MCF 10A (cell line): ENCODE results near the gene LIAS. TPM values are rescaled to one million over a fixed set of nuclear protein-coding genes. Genes with fewer than 3 reads are reported as not detected.

Source experiments
- BruUV-seq: library from RNA; stranded (reverse); fragments of 400-500 nt; replicated peaks from 2 replicates; lab custom pipeline; 2021; lab: Mats Ljungman, UMichigan
- CTCF ChIA-PET: fragments of 300-600 bp; sonication (Branson Sonifier 250); formaldehyde crosslinking; extraction: SDS; loops from one replicate; lab custom pipeline; 2021; ENCODE audit warnings: antibody characterized with exemption, inconsistent platforms; lab: Yijun Ruan, JAX
- POLR2A ChIA-PET: fragments of 300-600, 350-650 bp; sonication (Branson Sonifier 250); formaldehyde crosslinking; extraction: SDS; loops from one replicate; lab custom pipeline; 2020; ENCODE audit warnings: antibody characterized with exemption, inconsistent platforms; lab: Yijun Ruan, JAX
- DNase-seq: peaks from one replicate; pipeline ENCODE4 v3.0.0-alpha.2; 2018; ENCODE audit not compliant: unreplicated experiment
- H3K27ac Mint-ChIP-seq: one replicate; pipeline ENCODE4 v1.8.0; 2022; ENCODE audit warnings: mild to moderate bottlenecking, low read depth, mixed read lengths; ENCODE audit not compliant: unreplicated experiment
- H3K27me3 Mint-ChIP-seq: one replicate; pipeline ENCODE4 v1.8.0; 2022; ENCODE audit warnings: mixed read lengths; ENCODE audit not compliant: insufficient read depth, unreplicated experiment
- H3K36me3 Mint-ChIP-seq: one replicate; pipeline ENCODE4 v1.8.0; 2022; ENCODE audit warnings: mild to moderate bottlenecking, moderate library complexity, mixed read lengths; ENCODE audit not compliant: insufficient read depth, unreplicated experiment
- H3K4me1 Mint-ChIP-seq: one replicate; pipeline ENCODE4 v1.8.0; 2022; ENCODE audit warnings: mixed read lengths; ENCODE audit not compliant: insufficient read depth, unreplicated experiment
- H3K4me3 Mint-ChIP-seq: one replicate; pipeline ENCODE4 v1.8.0; 2022; ENCODE audit warnings: mild to moderate bottlenecking, moderate library complexity, mixed read lengths; ENCODE audit not compliant: unreplicated experiment
- H3K9me3 Mint-ChIP-seq: one replicate; pipeline ENCODE4 v1.8.0; 2022; ENCODE audit warnings: mixed read lengths; ENCODE audit not compliant: unreplicated experiment
- intact Hi-C: fragments of 100-400 bp; cut with micrococcal nuclease; formaldehyde crosslinking; loops from 2 replicates; pipeline ENCODE4 v1.14.1; 2022
- total RNA-seq: library from RNA; stranded (reverse); gene quantifications from 2 replicates; pipeline ENCODE4 v1.2.3, GENCODE V29; 2022
- TF ChIP-seq, protein P1 (sequence below): fragments of 200-600 bp; IDR thresholded peaks from one replicate; pipeline ENCODE4 v1.8.0; 2022; ENCODE audit warnings: antibody characterized with exemption, mild to moderate bottlenecking; ENCODE audit not compliant: unreplicated experiment

LIAS gene
- total RNA-seq, 1 experiment from 2014 or later, result 24.6 TPM

- Mint-ChIP-seq H3K4me1 (peaks cover 8% of the 10 kb centered on the region), H3K27me3 (no peaks in the 10 kb centered on the region), H3K36me3 (peaks cover 57% of the 10 kb centered on the region), H3K27ac (no peak overlapping the region), H3K4me3 (no peak overlapping the region), H3K9me3 (no peaks in the 10 kb centered on the region)
- TF ChIP-seq, protein P1, sequence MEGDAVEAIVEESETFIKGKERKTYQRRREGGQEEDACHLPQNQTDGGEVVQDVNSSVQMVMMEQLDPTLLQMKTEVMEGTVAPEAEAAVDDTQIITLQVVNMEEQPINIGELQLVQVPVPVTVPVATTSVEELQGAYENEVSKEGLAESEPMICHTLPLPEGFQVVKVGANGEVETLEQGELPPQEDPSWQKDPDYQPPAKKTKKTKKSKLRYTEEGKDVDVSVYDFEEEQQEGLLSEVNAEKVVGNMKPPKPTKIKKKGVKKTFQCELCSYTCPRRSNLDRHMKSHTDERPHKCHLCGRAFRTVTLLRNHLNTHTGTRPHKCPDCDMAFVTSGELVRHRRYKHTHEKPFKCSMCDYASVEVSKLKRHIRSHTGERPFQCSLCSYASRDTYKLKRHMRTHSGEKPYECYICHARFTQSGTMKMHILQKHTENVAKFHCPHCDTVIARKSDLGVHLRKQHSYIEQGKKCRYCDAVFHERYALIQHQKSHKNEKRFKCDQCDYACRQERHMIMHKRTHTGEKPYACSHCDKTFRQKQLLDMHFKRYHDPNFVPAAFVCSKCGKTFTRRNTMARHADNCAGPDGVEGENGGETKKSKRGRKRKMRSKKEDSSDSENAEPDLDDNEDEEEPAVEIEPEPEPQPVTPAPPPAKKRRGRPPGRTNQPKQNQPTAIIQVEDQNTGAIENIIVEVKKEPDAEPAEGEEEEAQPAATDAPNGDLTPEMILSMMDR, result no peak
- intact Hi-C loops, result no loop called here
- BruUV-seq, result no TSS peak
- ChIA-PET POLR2A (interaction anchor here (0.5 kb wide), 1 partner anchor 222 kb away, joined by 3 read pairs; no protein-coding TSS in a partner anchor), CTCF (interaction anchor here (0.6 kb wide), 1 partner anchor 211 kb away, joined by 3 read pairs; no protein-coding TSS in a partner anchor)
- no peak for DNase-seq
These were observed 17.5 kb downstream of the LIAS start for GRCh38 chr4:39476187-39476895.

DNA sequence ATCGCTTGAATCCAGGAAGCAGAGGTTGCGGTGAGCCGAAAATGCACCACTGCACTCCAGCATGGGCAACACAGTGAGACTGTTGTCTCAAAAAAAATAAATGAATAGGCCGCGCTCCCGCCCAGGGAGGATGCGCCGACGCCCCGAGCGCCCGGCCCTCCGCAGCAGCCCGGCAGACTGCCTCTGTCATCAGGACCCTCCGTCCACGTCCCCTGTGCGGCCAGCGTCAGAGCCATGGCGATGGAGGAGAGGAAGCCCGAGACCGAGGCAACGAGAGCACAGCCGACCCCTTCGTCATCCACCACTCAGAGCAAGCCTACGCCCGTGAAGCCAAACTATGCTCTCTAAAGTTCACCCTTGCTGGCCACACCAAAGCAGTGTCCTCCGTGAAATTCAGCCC, 21.4 kb downstream of the LIAS start:
- Mint-ChIP-seq H3K27ac (no peak overlapping the region), H3K4me1 (no peaks in the 10 kb centered on the region), H3K27me3 (no peaks in the 10 kb centered on the region), H3K36me3 (peaks cover 25% of the 10 kb centered on the region), H3K9me3 (no peaks in the 10 kb centered on the region), H3K4me3 (no peak overlapping the region)
- no TSS peak for BruUV-seq
- DNase-seq, result no peak
- TF ChIP-seq, protein P1, result no peak
- intact Hi-C loops, result no loop called here
- POLR2A ChIA-PET, result interaction anchor here (1.1 kb wide), 1 partner anchor 22 kb away, joined by 3 read pairs; no protein-coding TSS in a partner anchor
- CTCF ChIA-PET, result no interaction called here

- intact Hi-C loops, result no loop called here
- TF ChIP-seq, protein P1, result no peak
- H3K4me3 Mint-ChIP-seq, result no peak overlapping the region
- DNase-seq, result no peak
- H3K27ac Mint-ChIP-seq, result no peak overlapping the region
- CTCF ChIA-PET, result interaction anchor here (0.7 kb wide), 2 partner anchors 21 to 111 kb away, joined by 3 read pairs; no protein-coding TSS in a partner anchor
- peaks cover 18% of the 10 kb centered on the region for H3K36me3 Mint-ChIP-seq
- POLR2A ChIA-PET, result interaction anchor here (1.1 kb wide), 1 partner anchor 23 kb away, joined by 3 read pairs; no protein-coding TSS in a partner anchor
- no peaks in the 10 kb centered on the region for H3K4me1 Mint-ChIP-seq
- BruUV-seq, result no TSS peak
- H3K27me3 Mint-ChIP-seq, result no peaks in the 10 kb centered on the region
- no peaks in the 10 kb centered on the region for H3K9me3 Mint-ChIP-seq
These were observed 22.2 kb downstream of the LIAS start for GRCh38 chr4:39480902-39481695.
